ENCODE results near the gene PTGR1. TPM values are rescaled to one million over a fixed set of nuclear protein-coding genes. Genes with fewer than 3 reads are reported as not detected.
"Not testable (repeated sequence)": the region's sequence is repeated elsewhere in the genome, so short reads cannot be mapped to it uniquely, and the experiment has no call there.

Gene PTGR1
- total and polyA plus RNA-seq, 11 donors, result 12.7 to 51.9 (median 37.4) TPM

GRCh38 chr9:111627260-111627963 is 28.0 kb upstream of the PTGR1 start:
- TF ChIP-seq CTCF (IDR thresholded peaks at IDR 0.05), result no peak
- TF ChIP-seq POLR2A (IDR thresholded peaks at IDR 0.05), result no peak
- ATAC-seq, result no peak
- Histone ChIP-seq H3K27ac (no peak overlapping the region), H3K4me3 (no peak overlapping the region), H3K27me3 (no peaks in the 10 kb centered on the region), H3K36me3 (no peaks in the 10 kb centered on the region), H3K9me3 (no peaks in the 10 kb centered on the region), H3K4me1 (peaks cover 0 to 24% (median 12%) of the 10 kb centered on the region in 12 donors)
- intact Hi-C loops (cut with DNase I), result no loop called here
- WGBS, 4 donors, result 61 to 70% (median 67%) methylated on average over 7 of the region's 7 CpGs
- DNase-seq, result no peak

- Histone ChIP-seq H3K27me3 (no peaks in the 10 kb centered on the region), H3K4me1 (peaks cover 0 to 11% (median 0%) of the 10 kb centered on the region in 12 donors), H3K4me3 (no peak overlapping the region), H3K27ac (peak overlapping the region in 1 of 12 donors; percentile 22), H3K9me3 (no peaks in the 10 kb centered on the region), H3K36me3 (no peaks in the 10 kb centered on the region)
- TF ChIP-seq CTCF (IDR thresholded peaks at IDR 0.05) (no peak), POLR2A (IDR thresholded peaks at IDR 0.05) (no peak)
- DNase-seq (no peak), ATAC-seq (peak in 2 of 4 donors; percentile 69 to 74)
- intact Hi-C loops (cut with DNase I), result no loop called here
- 72 to 76% (median 75%) methylated on average over 3 of the region's 3 CpGs for WGBS, 4 donors
Measured at GRCh38 chr9:111622626-111623025, 23.2 kb upstream of the PTGR1 start.

- ATAC-seq (peak in 3 of 4 donors; percentile 69 to 86 (median 80)), DNase-seq (peak in 2 of 5 donors; percentile 12 to 21)
- H3K9me3 ChIP-seq, result no peaks in the 10 kb centered on the region
- no peak overlapping the region for H3K27ac ChIP-seq
- H3K4me3 ChIP-seq, result no peak overlapping the region
- H3K4me1 ChIP-seq, result peaks cover 0 to 11% (median 0%) of the 10 kb centered on the region in 12 donors
- WGBS, 4 donors, result 20 to 34% (median 32%) methylated on average over 2 of the region's 2 CpGs
- intact Hi-C loops (cut with DNase I), result no loop called here
- no peaks in the 10 kb centered on the region for H3K36me3 ChIP-seq
- TF ChIP-seq CTCF (IDR thresholded peaks at IDR 0.05), result peak; percentile 47 to 87 (median 72)
- no peak for TF ChIP-seq POLR2A (IDR thresholded peaks at IDR 0.05)
- H3K27me3 ChIP-seq, result no peaks in the 10 kb centered on the region
Measured at GRCh38 chr9:111621895-111622480, 22.5 kb upstream of the PTGR1 start.

GRCh38 chr9:111617349-111617748 is 17.9 kb upstream of the PTGR1 start:
- H3K27me3 ChIP-seq; ATAC-seq; H3K36me3 ChIP-seq; H3K9me3 ChIP-seq; H3K4me3 ChIP-seq; intact Hi-C loops (cut with DNase I); H3K27ac ChIP-seq; H3K4me1 ChIP-seq; DNase-seq: not testable (repeated sequence)
- 92 to 96% (median 95%) methylated on average over 11 to 29 of the region's 29 CpGs for WGBS, 4 donors
